Gastroesophageal sphincter (tissue), 4 donors: ENCODE data around the gene CECR2. TPM values are rescaled to one million over a fixed set of nuclear protein-coding genes. Genes with fewer than 3 reads are reported as not detected.
"Not testable (repeated sequence)": the region's sequence is repeated elsewhere in the genome, so short reads cannot be mapped to it uniquely, and the experiment has no call there.

Experiments
- ATAC-seq: fragments of 150-250 bp; one replicate; pipeline ENCODE4 v1.9.1; 2016; ENCODE audit warnings: mild to moderate bottlenecking, moderate library complexity
- H3K27ac ChIP-seq, 4 donors: fragments of 200-600 bp; sonication (generic) in 3 of 4; 1 replicate in 3 of 4; 2 replicates in 1 of 4; pipeline ENCODE4 v1.5.1; 2016 to 2019
- H3K27me3 ChIP-seq: fragments of 200-600 bp; sonication (generic); one replicate; pipeline ENCODE4 v1.5.1; 2019
- H3K36me3 ChIP-seq, 2 donors: fragments of 200-600 bp; sonication (generic); one replicate each; pipeline ENCODE4 v1.5.1; 2019; ENCODE audit warnings: control low read depth in 1 of 2
- H3K4me1 ChIP-seq, 3 donors: fragments of 200-600 bp; sonication (generic); 1 replicate in 2 of 3; 2 replicates in 1 of 3; pipeline ENCODE4 v1.5.1; 2016 to 2019; ENCODE audit warnings: control low read depth in 2 of 3
- H3K4me3 ChIP-seq, 2 donors: fragments of 200-600 bp; sonication (generic); one replicate each; pipeline ENCODE4 v1.5.1; 2019; ENCODE audit warnings: mild to moderate bottlenecking in 1 of 2, moderate library complexity in 1 of 2
- H3K9me3 ChIP-seq, 3 donors: fragments of 200-600 bp; sonication (generic); one replicate each; pipeline ENCODE4 v1.5.1; 2017 to 2019; ENCODE audit warnings: control low read depth in 2 of 3
- EP300 ChIP-seq: sonication (generic); formaldehyde crosslinking; IDR thresholded peaks from one replicate; pipeline ENCODE4 v1.6.1; 2017; ENCODE audit warnings: antibody characterized with exemption, mild to moderate bottlenecking
- POLR2A ChIP-seq, 2 donors: fragments of 450-650 bp; IDR thresholded peaks; one replicate each; pipeline ENCODE4 v1.6.1; 2017; ENCODE audit warnings: antibody characterized with exemption in 2 of 2, mild to moderate bottlenecking in 2 of 2, moderate library complexity in 1 of 2
- POLR2AphosphoS5 ChIP-seq: sonication (generic); formaldehyde crosslinking; IDR thresholded peaks from one replicate; pipeline ENCODE4 v1.6.1; 2017; ENCODE audit warnings: antibody characterized with exemption
- WGBS, 2 donors: methylation state at CpG; one replicate each; pipeline ENCODE4 v1.1.5; 2018; ENCODE audit warnings: low coverage in 1 of 2; 5-methylcytosine and 5-hydroxymethylcytosine counted together
- total RNA-seq, 4 donors: library from RNA; depleted of rRNA; stranded (reverse); fragments of >200 nt; gene quantifications; one replicate each; pipeline ENCODE4 v1.1.0, GENCODE V29; 2016
- TF ChIP-seq, protein P1 (sequence below), 4 experiments: fragments of 200-600 bp in 2 of 4; fragments of 450-650 bp in 2 of 4; sonication (generic) in 1 of 4; IDR thresholded peaks; one replicate each; pipeline ENCODE4 v1.5.1; 2017 to 2019; ENCODE audit warnings: antibody characterized with exemption in 4 of 4, mild to moderate bottlenecking in 2 of 4, moderate library complexity in 2 of 4

CECR2 gene
- total RNA-seq, 4 donors from 2014 or later: 0.72 to 1.7 (median 1.2) TPM

DNA sequence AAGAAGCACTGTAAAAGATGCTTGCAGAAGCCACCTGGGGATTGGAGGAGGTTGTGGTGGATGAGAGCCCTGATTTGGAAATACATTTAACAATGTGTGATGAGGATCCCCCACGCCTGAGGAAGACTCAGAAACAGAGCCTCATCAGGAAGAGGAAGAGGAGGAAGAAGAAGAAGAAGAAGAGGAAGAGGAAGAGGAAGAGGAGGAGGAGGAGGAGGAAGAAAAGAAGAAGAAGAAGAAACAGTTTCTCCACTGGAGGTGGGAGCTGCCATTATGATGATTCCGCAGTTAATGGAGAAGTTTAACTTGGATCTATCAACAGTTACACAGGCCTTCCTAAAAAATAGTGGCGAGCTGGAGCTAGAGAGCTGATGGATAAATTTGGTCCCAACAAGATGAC, 50.1 kb downstream of the CECR2 start:
- no peaks in the 10 kb centered on the region for H3K9me3 ChIP-seq
- 85 to 89% methylated on average over 3 of the region's 3 CpGs for WGBS, 2 donors
- H3K27me3 ChIP-seq: no peaks in the 10 kb centered on the region
- no peaks in the 10 kb centered on the region for H3K36me3 ChIP-seq
- no peak overlapping the region for H3K27ac ChIP-seq
- H3K4me1 ChIP-seq: no peaks in the 10 kb centered on the region
- H3K4me3 ChIP-seq: no peak overlapping the region
- no peak for TF ChIP-seq POLR2AphosphoS5
- TF ChIP-seq, protein P1, sequence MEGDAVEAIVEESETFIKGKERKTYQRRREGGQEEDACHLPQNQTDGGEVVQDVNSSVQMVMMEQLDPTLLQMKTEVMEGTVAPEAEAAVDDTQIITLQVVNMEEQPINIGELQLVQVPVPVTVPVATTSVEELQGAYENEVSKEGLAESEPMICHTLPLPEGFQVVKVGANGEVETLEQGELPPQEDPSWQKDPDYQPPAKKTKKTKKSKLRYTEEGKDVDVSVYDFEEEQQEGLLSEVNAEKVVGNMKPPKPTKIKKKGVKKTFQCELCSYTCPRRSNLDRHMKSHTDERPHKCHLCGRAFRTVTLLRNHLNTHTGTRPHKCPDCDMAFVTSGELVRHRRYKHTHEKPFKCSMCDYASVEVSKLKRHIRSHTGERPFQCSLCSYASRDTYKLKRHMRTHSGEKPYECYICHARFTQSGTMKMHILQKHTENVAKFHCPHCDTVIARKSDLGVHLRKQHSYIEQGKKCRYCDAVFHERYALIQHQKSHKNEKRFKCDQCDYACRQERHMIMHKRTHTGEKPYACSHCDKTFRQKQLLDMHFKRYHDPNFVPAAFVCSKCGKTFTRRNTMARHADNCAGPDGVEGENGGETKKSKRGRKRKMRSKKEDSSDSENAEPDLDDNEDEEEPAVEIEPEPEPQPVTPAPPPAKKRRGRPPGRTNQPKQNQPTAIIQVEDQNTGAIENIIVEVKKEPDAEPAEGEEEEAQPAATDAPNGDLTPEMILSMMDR (IDR thresholded peaks at IDR 0.05): no peak
- TF ChIP-seq POLR2A (IDR thresholded peaks at IDR 0.05): no peak
- TF ChIP-seq EP300: no peak
- ATAC-seq: no peak

DNA sequence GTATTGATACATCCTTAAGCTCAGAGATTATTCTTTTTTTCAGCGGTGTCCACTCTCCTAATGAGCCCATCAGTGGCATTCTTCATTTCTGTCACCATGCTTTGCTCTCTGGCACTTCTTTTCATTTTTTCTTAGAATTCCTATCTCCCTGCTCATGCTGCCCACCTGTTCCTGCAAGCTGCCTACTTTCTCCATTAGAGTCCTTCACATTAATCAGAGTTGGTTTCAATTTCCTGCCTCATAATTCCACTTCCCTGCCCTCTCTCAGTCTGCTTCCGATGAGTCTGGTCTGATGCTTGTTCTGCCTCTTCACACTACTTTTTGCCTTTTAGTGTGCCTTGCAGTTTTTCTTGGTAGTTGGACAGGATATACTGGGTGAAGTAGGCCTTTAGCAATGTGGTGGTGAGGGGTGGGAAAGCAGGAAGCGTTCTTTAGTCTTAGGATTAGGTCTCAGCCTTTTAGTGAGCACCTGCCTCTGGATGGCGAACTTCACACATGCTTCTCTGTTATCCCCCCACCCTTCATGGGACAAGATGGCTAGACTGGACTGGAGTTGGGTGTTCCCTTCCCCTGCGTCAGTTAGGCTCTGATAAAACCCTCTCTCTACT, 53.6 kb downstream of the CECR2 start:
- ATAC-seq: no peak
- TF ChIP-seq POLR2AphosphoS5 (no peak), EP300 (no peak), POLR2A (IDR thresholded peaks at IDR 0.05) (no peak)
- TF ChIP-seq, protein P1 (IDR thresholded peaks at IDR 0.05): no peak
- H3K4me1 ChIP-seq: no peaks in the 10 kb centered on the region
- H3K27me3 ChIP-seq: no peaks in the 10 kb centered on the region
- H3K4me3 ChIP-seq: no peak overlapping the region
- H3K36me3 ChIP-seq: no peaks in the 10 kb centered on the region
- H3K27ac ChIP-seq: no peak overlapping the region
- WGBS, 2 donors: 73% methylated on average over 2 of the region's 5 CpGs; no CpG with 5 or more reads in 1 of the 2 donors
- H3K9me3 ChIP-seq: no peaks in the 10 kb centered on the region

DNA sequence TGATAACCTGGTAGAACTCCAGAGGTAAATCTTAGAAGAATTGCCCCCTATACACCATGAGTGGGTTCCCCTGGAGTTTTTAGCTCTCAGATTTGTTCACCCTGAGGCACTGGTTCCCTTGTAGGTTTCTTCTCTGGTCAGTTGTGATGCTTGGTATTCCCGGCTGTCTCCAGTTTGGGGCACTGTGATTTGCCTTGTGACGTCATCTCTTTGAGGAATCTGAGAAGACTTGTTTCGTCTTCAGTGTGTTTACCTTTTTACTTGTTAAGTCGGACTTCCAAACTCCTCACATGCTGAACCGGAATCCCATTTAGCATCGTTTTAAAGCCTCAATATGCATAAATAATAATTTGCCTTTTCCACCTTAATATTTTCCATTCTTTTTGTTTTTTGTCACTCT, 54.4 kb downstream of the CECR2 start:
- Histone ChIP-seq H3K27ac (no peak overlapping the region), H3K9me3 (no peaks in the 10 kb centered on the region), H3K36me3 (no peaks in the 10 kb centered on the region), H3K4me3 (no peak overlapping the region), H3K27me3 (no peaks in the 10 kb centered on the region), H3K4me1 (no peaks in the 10 kb centered on the region)
- WGBS, 2 donors: 74 to 77% methylated on average over 6 of the region's 6 CpGs
- TF ChIP-seq POLR2AphosphoS5 (no peak), POLR2A (IDR thresholded peaks at IDR 0.05) (no peak), EP300 (no peak)
- TF ChIP-seq, protein P1 (IDR thresholded peaks at IDR 0.05): no peak
- ATAC-seq: no peak

DNA sequence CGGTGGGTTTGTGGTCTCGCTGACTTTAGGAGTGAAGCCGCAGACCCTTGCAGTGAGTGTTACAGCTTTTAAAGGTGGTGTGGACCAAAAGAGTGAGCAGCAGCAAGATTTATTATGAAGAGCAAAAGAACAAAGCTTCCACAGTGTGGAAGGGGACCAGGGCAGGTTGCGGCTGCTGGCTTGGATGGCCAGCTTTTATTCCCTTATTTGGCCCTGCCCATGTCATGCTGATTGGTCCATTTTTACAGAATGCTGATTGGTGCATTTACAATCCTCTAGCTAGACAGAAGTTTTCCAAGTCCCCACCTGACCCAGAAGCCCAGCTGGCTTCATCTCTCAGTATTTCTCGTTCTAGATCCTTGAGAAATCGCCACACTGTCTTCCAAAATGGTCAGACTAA, 58.3 kb downstream of the CECR2 start:
- H3K4me1 ChIP-seq, H3K27ac ChIP-seq, H3K27me3 ChIP-seq, ATAC-seq, H3K4me3 ChIP-seq, H3K9me3 ChIP-seq, H3K36me3 ChIP-seq: not testable (repeated sequence)
- WGBS, 2 donors: 84 to 89% methylated on average over 2 to 6 of the region's 6 CpGs

DNA sequence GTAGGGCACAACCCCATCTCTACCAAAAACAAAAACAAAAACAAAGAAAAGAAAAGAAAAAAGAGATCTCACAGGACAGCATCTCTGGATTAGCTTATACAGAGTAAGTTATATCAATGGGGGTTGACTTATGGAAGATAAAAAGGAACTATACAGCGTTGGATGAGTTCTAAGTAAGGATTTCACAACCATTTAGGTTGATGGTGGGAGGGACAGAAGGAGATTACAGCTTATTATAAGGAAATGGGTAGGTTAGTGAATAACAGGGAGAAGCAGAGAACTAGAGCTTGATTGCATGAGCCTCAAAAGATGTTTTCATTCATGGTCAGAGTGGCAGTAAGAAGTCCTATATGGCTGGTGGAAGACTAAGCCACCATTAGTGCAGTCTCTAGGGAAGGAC, 60.3 kb downstream of the CECR2 start:
- TF ChIP-seq, protein P1 (IDR thresholded peaks at IDR 0.05): no peak
- TF ChIP-seq EP300: no peak
- no peak for TF ChIP-seq POLR2A (IDR thresholded peaks at IDR 0.05)
- no peak for TF ChIP-seq POLR2AphosphoS5
- no peaks in the 10 kb centered on the region for H3K9me3 ChIP-seq
- H3K27ac ChIP-seq: no peak overlapping the region
- H3K36me3 ChIP-seq: no peaks in the 10 kb centered on the region
- H3K27me3 ChIP-seq: no peaks in the 10 kb centered on the region
- peaks cover 0 to 7% (median 0%) of the 10 kb centered on the region in 3 donors for H3K4me1 ChIP-seq
- 79 to 100% methylated on average over 1 of the region's 1 CpG for WGBS, 2 donors
- no peak for ATAC-seq
- H3K4me3 ChIP-seq: no peak overlapping the region
